GM12878 (cell line): ENCODE measurements around the gene CFAP57. TPM values are rescaled to one million over a fixed set of nuclear protein-coding genes. Genes with fewer than 3 reads are reported as not detected.

ENCODE experiments used
- ASH2L ChIP-seq: fragments of 300-600, 200-600 bp; sonication (generic); IDR thresholded peaks from 2 replicates; pipeline ENCODE4 v1.6.1; 2017; ENCODE audit warnings: low read depth, mild to moderate bottlenecking, borderline replicate concordance
- ETV6 ChIP-seq, 2 experiments: fragments of 450-650 bp in 1 of 2; IDR thresholded peaks in 1 of 2; conservative IDR thresholded peaks in 1 of 2; 2 replicates each; pipeline ENCODE4 v1.6.1; 2014; ENCODE audit warnings: antibody characterized with exemption in 1 of 2, borderline replicate concordance in 1 of 2, low read depth in 1 of 2, mild to moderate bottlenecking in 1 of 2, moderate library complexity in 1 of 2
- FOXK2 ChIP-seq: fragments of 450-650 bp; IDR thresholded peaks from 2 replicates; pipeline ENCODE4 v1.6.1; 2017; ENCODE audit warnings: mild to moderate bottlenecking, moderate library complexity
- JUND ChIP-seq: IDR thresholded peaks from 2 replicates; pipeline ENCODE4 v1.6.1; 2012; ENCODE audit warnings: low read depth, mild to moderate bottlenecking, low read length, improper control_type of control experiment, moderate library complexity
- NFYB ChIP-seq: IDR thresholded peaks from 2 replicates; pipeline ENCODE4 v1.6.1; 2011; ENCODE audit warnings: low read depth, mild to moderate bottlenecking, low read length, improper control_type of control experiment, moderate library complexity; ENCODE audit not compliant: insufficient read depth
- POLR2AphosphoS2 ChIP-seq: IDR thresholded peaks from 2 replicates; pipeline ENCODE4 v1.6.1; 2011; ENCODE audit warnings: low read depth, mild to moderate bottlenecking, low read length, improper control_type of control experiment, moderate library complexity
- POLR2AphosphoS5 ChIP-seq: IDR thresholded peaks from 2 replicates; pipeline ENCODE4 v1.6.1; 2011; ENCODE audit warnings: mild to moderate bottlenecking, low read length, inconsistent platforms
- RAD51 ChIP-seq: fragments of 450-650 bp; IDR thresholded peaks from 2 replicates; pipeline ENCODE4 v1.6.1; 2016; ENCODE audit warnings: moderate library complexity, mild to moderate bottlenecking, inconsistent platforms
- RCOR1 ChIP-seq: conservative IDR thresholded peaks from 2 replicates; pipeline ENCODE4 v1.6.1; 2012; ENCODE audit warnings: low read depth, low read length, improper control_type of control experiment
- SP1 ChIP-seq: IDR thresholded peaks from one replicate; pipeline ENCODE4 v1.6.1; 2011; ENCODE audit warnings: low read depth, low read length
- STAT3 ChIP-seq: IDR thresholded peaks from 2 replicates; pipeline ENCODE4 v1.6.1; 2011; ENCODE audit warnings: low read depth, low read length, improper control_type of control experiment
- TCF12 ChIP-seq: IDR thresholded peaks from 2 replicates; pipeline ENCODE4 v1.6.1; 2011; ENCODE audit warnings: low read depth, mild to moderate bottlenecking, low read length
- TCF3 ChIP-seq: IDR thresholded peaks from 2 replicates; pipeline ENCODE4 v1.6.1; 2012; ENCODE audit warnings: low read depth, mild to moderate bottlenecking, low read length, borderline replicate concordance; ENCODE audit not compliant: insufficient read depth
- WRNIP1 ChIP-seq: IDR thresholded peaks from 2 replicates; pipeline ENCODE4 v1.6.1; 2011; ENCODE audit warnings: low read depth, low read length, improper control_type of control experiment, borderline replicate concordance
- polyA plus RNA-seq, 11 experiments: library from polyadenylated mRNA; depleted of rRNA in 4 of 11; unstranded in 6 of 11; stranded (reverse) in 5 of 11; fragments of >200 nt; fragmentation: Nextera tagmentation in 4 of 11; fragmentation: Illumina TruSeq in 1 of 11; extraction: Ambion mirVana in 4 of 11; extraction: Trizol in 1 of 11; gene quantifications; 1 replicate in 1 of 11; 2 replicates in 10 of 11; pipeline versions ENCODE4 v1.2.1 to v1.2.3, GENCODE V29; 2011 to 2016; ENCODE audit warnings: inconsistent platforms in 2 of 11, missing spikeins in 2 of 11, low read depth in 1 of 11
- total RNA-seq, 4 experiments: library from RNA; depleted of rRNA in 3 of 4; stranded (reverse); fragments of >200 nt in 3 of 4; fragmentation: Illumina TruSeq in 1 of 4; extraction: Trizol in 1 of 4; gene quantifications; 2 replicates each; pipeline versions ENCODE4 v1.2.1 to v1.2.3, GENCODE V29; 2013 to 2021
- TF ChIP-seq, protein P1 (sequence below): IDR thresholded peaks from 2 replicates; pipeline ENCODE4 v1.6.1; 2012; ENCODE audit warnings: low read depth, low read length, improper control_type of control experiment
- TF ChIP-seq, protein P2 (sequence below): IDR thresholded peaks from 2 replicates; pipeline ENCODE4 v1.6.1; 2012; ENCODE audit warnings: improper control_type of control experiment, low read depth, low read length; ENCODE audit not compliant: insufficient replicate concordance
- TF ChIP-seq, protein P3 (sequence below): fragments of 450-650 bp; conservative IDR thresholded peaks from 2 replicates; pipeline ENCODE4 v1.6.1; 2017; ENCODE audit warnings: mild to moderate bottlenecking, moderate library complexity
- TF ChIP-seq, protein P4 (sequence below): IDR thresholded peaks from 2 replicates; pipeline ENCODE4 v1.6.1; 2012; ENCODE audit warnings: low read depth, low read length, improper control_type of control experiment

CFAP57 gene
- total and polyA plus RNA-seq, 10 of the 15 experiments (the other 5 are each of a cell fraction or from before 2014, with no cell fraction given), result 0.45 to 4.8 (median 1.3) TPM

DNA sequence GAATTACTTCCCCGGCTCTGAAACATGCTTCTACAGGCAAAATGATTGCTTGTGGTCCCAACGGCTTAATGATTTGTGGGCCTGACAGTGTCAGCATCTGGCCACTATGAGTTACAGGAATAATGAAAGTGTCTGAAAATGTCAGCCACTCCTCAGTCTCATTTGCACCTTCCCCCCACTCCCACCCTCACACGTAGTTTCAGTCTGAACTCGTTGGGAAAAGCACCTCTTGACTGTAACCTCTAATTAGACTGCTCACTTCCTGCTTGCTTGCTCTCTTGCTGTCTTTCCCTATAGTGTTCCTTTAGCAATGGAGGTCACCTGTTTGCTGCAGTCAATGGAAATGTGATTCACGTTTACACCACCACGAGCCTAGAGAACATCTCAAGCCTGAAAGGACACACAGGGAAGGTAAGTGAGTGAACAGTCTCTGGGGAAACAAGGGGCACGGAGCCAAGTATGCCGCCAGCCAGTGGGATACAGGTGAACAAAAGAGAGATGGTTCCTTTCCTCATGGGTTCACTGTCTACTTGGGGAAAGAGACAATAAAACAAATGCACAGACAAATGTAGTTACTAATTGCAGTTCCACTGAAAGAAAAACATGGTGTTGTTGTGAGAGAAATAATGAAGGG lies 27.1 kb downstream of the CFAP57 start (continued):
- TF ChIP-seq FOXK2, result no peak
- TF ChIP-seq, protein P1, sequence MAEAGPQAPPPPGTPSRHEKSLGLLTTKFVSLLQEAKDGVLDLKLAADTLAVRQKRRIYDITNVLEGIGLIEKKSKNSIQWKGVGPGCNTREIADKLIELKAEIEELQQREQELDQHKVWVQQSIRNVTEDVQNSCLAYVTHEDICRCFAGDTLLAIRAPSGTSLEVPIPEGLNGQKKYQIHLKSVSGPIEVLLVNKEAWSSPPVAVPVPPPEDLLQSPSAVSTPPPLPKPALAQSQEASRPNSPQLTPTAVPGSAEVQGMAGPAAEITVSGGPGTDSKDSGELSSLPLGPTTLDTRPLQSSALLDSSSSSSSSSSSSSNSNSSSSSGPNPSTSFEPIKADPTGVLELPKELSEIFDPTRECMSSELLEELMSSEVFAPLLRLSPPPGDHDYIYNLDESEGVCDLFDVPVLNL, result no peak
- no peak for TF ChIP-seq POLR2AphosphoS2
- TF ChIP-seq, protein P2, sequence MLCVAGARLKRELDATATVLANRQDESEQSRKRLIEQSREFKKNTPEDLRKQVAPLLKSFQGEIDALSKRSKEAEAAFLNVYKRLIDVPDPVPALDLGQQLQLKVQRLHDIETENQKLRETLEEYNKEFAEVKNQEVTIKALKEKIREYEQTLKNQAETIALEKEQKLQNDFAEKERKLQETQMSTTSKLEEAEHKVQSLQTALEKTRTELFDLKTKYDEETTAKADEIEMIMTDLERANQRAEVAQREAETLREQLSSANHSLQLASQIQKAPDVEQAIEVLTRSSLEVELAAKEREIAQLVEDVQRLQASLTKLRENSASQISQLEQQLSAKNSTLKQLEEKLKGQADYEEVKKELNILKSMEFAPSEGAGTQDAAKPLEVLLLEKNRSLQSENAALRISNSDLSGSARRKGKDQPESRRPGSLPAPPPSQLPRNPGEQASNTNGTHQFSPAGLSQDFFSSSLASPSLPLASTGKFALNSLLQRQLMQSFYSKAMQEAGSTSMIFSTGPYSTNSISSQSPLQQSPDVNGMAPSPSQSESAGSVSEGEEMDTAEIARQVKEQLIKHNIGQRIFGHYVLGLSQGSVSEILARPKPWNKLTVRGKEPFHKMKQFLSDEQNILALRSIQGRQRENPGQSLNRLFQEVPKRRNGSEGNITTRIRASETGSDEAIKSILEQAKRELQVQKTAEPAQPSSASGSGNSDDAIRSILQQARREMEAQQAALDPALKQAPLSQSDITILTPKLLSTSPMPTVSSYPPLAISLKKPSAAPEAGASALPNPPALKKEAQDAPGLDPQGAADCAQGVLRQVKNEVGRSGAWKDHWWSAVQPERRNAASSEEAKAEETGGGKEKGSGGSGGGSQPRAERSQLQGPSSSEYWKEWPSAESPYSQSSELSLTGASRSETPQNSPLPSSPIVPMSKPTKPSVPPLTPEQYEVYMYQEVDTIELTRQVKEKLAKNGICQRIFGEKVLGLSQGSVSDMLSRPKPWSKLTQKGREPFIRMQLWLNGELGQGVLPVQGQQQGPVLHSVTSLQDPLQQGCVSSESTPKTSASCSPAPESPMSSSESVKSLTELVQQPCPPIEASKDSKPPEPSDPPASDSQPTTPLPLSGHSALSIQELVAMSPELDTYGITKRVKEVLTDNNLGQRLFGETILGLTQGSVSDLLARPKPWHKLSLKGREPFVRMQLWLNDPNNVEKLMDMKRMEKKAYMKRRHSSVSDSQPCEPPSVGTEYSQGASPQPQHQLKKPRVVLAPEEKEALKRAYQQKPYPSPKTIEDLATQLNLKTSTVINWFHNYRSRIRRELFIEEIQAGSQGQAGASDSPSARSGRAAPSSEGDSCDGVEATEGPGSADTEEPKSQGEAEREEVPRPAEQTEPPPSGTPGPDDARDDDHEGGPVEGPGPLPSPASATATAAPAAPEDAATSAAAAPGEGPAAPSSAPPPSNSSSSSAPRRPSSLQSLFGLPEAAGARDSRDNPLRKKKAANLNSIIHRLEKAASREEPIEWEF, result peak; percentile 64
- no peak for TF ChIP-seq ETV6 (conservative IDR thresholded peaks at IDR 0.05 in 1 of 2, IDR thresholded peaks at IDR 0.05 in 1 of 2; ENCODE audit: borderline replicate concordance in 1 of 2, low read depth in 1 of 2)
- no peak for TF ChIP-seq JUND
- TF ChIP-seq WRNIP1, result no peak
- TF ChIP-seq SP1, result peak; percentile 52
- TF ChIP-seq TCF3, result no peak
- peak; percentile 33; the same call in 1 of the 2 replicates for TF ChIP-seq RAD51
- TF ChIP-seq POLR2AphosphoS5, result peak; percentile 46; the same call in 1 of the 2 replicates
- TF ChIP-seq, protein P3, sequence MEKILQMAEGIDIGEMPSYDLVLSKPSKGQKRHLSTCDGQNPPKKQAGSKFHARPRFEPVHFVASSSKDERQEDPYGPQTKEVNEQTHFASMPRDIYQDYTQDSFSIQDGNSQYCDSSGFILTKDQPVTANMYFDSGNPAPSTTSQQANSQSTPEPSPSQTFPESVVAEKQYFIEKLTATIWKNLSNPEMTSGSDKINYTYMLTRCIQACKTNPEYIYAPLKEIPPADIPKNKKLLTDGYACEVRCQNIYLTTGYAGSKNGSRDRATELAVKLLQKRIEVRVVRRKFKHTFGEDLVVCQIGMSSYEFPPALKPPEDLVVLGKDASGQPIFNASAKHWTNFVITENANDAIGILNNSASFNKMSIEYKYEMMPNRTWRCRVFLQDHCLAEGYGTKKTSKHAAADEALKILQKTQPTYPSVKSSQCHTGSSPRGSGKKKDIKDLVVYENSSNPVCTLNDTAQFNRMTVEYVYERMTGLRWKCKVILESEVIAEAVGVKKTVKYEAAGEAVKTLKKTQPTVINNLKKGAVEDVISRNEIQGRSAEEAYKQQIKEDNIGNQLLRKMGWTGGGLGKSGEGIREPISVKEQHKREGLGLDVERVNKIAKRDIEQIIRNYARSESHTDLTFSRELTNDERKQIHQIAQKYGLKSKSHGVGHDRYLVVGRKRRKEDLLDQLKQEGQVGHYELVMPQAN, result no peak
- TF ChIP-seq, protein P4, sequence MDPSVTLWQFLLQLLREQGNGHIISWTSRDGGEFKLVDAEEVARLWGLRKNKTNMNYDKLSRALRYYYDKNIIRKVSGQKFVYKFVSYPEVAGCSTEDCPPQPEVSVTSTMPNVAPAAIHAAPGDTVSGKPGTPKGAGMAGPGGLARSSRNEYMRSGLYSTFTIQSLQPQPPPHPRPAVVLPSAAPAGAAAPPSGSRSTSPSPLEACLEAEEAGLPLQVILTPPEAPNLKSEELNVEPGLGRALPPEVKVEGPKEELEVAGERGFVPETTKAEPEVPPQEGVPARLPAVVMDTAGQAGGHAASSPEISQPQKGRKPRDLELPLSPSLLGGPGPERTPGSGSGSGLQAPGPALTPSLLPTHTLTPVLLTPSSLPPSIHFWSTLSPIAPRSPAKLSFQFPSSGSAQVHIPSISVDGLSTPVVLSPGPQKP, result no peak
- TF ChIP-seq RCOR1, result no peak
- TF ChIP-seq STAT3, result peak; percentile 52; the same call in 1 of the 2 replicates
- no peak for TF ChIP-seq ASH2L
- 0 out of 2 replicates have a peak, but pooled peaks have one; percentile 18 for TF ChIP-seq NFYB
- TF ChIP-seq TCF12, result peak; percentile 62
